GM18861 (cell line): ENCODE results near the gene PIK3IP1.
A peak's percentile ranks its signal among the peaks of the same experiment; 100 is the strongest.

Experiments
- ATAC-seq: cut with Tn5 transposase; IDR thresholded peaks from one replicate; pipeline ENCODE4 v1.9.1; 2021; ENCODE audit not compliant: unreplicated experiment

PIK3IP1 gene

DNA sequence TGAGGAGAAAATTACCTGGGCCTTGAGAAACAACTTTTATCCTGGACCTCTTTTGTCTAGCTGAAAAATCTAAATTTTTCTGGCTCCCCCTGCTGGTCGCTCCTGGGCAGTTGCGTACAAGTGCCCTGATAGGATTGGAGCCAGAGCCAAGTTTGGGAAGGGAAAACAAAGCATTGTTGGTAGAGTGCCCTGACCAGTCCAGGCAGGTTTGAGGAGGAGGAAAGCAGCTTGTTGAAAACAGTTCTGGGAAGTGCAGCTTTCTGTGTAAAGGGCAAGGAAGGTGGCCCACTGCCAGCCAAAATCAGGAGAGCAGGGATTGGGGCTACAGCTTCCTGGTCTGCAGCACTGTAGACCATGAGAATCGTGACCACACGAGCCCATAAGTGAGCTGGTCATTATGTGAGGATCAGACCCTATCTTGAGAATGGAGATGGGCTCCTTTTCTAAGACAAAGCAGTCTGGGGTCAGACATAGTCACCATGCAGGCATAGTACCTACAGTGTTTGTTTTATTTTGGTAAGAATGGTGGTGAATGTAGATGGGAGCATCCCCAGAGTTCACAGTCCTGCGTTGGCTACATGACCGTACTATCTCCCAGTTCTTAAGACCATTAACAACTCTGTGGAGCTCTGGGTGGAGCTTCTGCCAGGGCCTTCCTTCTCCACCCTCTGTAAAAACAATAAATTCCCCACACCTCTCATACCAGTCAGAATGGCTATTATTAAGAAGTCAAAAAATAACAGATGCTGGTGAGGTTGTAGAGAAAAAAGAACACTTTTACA lies 21.3 kb upstream of the PIK3IP1 start:
- no peak for ATAC-seq

DNA sequence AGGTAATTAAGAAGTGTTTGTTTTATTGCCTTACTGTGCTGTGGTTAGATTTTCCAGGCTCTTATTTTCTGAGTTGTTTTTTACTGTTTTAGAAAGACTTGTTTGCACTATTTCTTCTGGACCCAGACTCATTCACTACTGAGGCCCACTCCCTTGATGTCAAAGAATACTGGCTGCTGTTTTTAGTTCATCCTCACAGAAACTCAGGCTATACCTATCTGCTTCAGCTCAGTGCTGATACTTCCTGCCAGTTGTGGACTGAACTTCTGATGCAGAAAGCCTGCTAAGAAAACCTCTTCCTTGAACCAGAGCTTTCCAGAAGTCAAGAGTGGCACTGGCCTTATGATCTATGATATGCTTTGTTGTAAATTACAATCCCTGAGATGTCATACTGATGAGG lies 15.9 kb upstream of the PIK3IP1 start:
- ATAC-seq = no peak

DNA sequence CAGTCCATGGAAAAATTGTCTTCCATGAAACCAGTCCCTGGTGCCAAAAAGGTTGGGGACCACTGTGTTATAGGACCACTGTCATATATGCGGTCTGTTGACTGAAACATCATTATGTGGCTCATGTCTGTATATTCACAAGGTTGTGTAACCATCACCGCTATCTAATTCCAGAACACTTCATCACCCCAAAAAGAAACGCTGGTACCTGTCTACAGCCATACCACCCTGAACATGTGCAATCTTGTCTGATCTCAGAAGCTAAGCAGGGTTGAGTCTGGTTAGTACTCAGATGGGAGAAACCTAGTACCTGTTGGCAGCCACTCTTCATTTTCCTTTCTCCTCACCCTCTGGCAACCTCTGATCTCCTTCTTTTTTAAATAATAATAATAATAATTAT lies 12.9 kb upstream of the PIK3IP1 start:
- ATAC-seq = no peak

DNA sequence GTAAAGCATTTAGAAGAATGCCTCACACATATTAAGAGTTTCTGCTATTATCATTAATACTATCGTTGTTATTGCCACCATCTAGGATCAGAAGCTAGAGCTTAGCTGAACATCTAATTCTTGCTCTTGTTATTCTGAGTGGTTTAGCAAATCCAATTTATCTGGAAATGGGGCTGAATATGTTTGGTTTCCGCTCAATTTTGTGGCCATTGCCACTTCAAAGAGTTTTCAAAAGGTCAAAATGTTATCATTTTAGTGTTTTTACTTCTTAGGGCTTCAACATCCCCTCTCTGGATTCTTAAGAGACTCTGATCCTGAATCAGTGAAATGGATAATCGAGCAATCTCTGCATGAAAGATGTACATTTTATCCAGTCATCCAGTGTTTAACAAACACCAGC lies 10.2 kb upstream of the PIK3IP1 start:
- no peak for ATAC-seq

DNA sequence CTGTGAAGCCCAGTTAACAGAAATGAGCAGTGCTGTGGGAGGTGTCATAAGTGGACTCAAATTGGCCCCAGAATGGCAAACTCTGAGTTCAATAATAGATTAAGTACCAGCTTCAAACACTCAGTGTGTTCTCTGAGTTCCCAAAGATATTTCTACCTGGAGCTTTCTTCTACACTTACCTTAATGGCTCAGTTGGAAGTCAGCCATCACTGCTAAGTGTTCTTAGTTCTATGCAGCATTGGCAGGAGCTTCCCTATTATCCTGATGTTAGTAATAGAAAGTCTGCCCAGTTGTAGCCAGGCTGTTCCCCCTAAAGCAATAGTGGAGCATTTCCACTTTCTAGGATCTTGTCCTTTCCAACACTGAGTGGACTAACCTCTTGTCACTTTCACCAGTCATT lies 9.7 kb upstream of the PIK3IP1 start:
- ATAC-seq = no peak

DNA sequence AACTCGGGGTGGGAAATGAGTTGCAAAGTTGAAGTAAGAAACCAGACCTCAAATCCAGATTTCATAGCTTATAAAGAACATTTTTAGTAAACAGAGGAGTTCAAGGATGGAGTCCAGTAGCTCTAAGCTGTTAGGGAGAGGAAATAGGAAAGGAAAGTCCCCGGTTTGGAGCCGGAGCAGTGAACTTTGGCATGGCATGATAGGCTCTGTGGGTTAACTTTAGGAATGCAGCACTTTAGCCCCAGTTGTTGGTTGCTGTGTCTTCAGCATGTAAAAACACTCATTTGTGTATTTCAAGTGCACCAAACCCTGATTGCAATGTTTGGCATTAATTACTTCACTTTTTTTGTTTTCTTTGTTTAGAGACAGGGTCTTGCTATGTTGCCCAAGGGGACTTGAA lies 8.6 kb upstream of the PIK3IP1 start:
- no peak for ATAC-seq

DNA sequence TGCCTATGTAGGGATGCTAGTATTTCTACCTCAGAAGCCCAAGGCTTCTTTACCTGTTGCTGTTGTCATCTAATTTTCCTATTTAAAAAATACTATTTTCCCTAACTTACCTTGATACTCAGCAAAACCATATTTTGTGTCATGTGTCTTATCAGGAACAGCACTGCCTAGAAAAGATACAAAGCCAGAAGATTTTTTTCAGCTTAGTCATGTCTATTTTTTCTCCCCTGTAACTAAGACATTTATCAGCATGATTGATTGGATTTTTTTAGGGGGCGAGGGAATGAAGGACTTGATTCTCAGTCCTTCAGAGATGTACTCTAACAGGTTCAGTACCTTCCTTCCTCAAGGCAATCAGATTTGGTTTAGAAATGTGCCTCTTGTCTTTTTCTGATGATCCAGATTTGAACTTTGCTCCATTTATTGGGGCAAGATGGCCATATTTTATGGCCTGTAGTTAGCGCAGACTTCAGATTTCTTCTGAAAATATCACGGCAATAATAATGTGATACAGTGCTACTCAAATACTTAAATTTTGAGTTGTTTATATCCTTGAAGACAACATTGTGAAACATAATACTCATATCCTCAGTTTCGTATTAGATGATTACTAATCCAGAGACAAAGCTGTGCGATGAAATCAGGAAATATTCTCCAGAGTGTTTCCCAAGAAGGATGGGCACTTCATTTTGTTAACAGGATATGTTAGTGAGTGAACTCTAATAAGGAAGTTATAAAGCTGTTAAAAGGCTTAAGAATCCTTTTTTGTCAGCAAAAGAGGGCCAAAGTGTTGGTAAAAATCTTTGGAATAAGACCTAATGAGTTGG lies 3.8 kb upstream of the PIK3IP1 start:
- ATAC-seq = no peak

DNA sequence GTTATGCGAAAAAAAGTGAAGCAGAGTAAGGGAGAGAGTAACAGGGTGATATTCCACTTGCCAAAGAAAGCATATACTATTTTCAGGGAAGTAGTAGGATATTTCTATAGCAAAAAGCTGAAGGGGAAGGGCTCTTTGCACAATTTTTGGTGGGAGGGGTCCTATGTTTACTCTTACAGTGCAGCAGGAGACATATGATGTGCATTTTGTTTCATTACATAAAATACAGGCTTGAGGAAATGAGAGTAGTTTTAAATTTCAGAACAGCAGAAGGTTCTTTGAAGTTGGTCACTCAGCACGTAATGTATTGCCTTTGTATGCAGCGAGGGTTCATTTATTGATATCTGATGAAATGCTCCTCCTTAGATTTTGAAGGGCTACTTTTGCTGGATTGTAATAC lies 3.1 kb upstream of the PIK3IP1 start:
- ATAC-seq = no peak

DNA sequence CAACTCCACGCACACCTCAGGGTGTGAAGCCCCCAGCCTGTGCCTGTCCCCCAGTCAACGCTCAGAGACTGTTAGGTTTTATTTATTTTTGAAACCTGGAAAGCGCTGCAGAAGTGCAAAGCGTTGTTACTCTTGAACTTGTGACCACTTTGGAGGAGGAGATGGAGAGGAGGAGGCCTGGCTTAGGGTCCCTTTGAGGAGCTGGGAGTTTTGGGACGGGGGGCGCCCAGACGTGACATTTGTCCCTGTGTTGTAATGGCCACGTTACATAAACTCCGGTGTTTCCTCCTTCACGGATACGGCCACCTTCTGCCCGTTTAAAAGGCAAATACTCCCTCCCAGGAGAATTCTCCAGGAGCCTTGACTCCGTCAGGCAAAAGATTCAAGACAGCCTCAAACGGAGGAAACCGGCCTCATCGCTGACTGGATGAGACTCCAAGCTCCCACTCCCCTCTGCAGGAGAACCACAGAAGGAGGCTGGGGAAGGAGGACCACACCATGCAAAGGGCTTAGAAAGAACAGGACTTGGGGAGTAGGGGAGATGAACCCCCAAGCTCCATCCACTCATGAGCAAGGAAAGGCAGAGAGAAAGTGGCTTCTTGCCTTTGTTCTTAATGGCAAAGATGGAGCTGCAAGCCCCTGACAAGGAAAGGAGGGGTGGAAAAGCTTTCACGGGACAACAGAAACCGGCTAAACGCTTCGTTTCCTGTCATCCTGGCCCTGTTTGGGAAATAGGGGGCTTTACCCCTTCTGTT lies 630 bp downstream of the PIK3IP1 start:
- no peak for ATAC-seq

DNA sequence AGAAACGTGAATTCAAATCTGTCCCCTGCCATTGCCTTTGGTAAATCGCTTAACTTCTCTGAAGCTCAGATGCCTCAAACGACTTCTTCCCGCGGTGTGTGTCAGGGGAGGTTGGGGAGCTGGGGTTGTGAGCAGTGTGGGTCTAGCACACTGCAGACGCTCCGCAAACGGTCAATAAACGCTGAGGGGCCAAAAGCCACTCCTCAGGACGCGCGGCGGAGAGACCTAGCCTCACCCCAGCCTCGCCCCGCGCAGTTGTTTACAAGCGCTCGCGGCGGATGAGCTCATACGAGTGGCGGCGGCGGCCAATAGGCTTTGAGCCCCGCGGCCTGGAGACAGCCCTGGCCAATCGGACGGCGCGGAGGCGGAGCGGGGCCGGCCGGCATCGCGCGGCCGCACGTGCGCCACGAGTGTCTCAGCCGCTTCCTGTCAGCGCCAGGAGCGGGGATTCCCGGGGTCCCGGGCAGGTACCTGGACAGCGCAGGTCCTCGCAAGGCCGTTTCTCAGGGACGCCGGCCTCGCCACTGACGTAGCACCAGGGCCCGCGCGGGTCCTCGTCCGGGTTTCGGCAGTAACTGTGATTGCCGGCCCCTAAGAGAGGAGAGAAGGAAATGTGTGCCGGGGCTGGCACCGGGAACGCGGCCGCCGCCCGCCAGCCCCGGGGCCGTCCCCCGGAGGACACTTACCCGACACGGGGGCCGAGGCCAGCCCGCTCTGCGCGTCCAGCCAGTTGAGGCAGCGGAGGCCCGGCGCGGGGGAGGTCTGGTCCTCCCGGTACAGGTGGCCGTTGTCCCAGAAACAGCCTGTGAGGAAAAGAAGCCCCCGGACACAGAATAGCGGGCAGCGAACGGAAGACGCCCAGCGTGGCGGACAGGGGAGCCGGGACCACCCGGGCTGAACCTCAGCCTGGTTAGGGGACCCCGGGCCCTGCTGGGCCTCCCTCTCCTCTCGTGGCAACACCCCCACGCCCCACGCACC lies 1.5 kb downstream of the PIK3IP1 start:
- ATAC-seq = peak; percentile 78

DNA sequence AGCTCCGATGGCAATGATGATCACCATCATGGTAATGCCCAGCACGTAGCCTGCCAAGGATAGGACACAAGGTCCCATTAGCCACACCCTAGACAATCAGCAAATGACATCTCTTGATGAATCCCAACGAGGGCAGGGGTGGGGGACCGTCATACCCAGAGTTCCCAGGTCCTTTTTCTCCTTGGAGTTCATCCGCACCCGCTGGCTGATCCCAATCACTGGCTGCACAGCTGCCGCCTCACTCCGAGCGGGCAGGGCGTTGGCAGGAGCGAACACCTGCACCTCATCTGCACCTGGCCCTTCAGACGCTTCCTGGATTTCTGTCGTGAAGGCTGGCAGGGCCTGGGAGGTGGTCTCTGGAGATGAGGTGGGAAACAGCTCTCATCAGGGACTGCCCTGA lies 2.9 kb downstream of the PIK3IP1 start:
- no peak for ATAC-seq

DNA sequence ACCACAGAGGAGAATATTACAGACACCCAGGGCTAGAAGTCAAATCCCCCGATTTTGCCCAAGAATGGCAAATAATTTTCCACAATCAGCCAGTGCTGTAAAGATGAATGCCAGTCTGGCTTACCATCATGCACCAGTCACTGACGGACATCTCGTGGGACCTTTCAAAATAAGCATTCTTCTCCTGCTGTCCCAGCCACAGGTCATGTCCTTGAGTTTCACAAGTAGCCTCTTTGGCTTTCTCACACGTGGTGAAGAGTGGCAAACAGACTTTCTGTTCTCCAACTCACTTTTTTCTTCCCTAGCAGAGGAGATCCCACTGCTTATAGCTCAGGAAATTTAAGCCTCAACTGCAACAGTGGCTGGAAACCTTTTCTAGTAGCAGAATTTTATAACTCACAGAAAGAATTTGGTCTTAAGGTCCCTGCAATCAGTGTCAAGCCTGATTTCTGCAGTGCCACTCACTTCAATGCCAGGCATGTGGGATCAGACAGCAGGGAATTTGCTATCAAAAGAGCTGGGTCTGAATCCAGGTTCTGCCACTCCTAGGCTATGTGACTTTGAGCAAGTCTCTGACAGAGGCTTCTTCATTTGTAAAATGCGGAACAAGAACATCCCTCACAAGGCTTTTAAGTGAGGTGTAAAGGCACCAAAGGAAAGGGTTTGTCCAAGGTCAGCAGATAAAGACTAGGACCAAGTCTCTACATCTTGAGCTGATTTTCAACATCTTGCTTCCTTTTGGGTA lies 3.6 kb downstream of the PIK3IP1 start:
- no peak for ATAC-seq

DNA sequence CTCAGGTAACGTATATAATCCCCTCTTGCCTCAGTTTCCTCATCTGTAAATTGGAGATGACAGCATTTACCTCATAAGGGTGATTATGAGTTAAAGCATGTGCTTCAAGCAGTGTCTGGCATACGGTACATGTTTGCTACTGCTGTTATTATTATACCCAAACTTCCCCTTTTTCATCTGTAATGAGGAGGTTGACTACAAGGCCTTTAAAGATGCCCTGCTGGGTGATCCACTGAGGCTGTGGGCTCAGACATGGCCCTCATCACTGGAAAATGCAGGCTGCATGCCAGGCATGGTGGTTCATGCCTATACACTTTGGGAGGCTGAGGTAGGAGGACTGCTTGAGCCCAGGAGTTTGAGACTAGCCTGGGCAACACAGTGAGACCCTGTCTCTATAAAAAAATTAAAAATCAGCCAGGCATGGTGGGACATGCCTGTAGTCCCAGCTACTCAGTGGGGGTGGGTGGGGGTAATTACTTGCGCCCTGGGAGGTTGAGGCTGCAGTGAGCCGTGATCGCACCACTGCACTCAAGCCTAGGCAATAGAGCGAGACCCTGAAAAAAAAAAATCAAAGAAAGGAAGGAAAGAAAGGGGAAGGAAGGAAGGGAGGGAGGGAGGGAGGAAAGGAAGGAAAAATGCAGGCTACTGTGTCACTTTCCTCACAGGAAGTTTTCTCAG lies 4.3 kb downstream of the PIK3IP1 start:
- ATAC-seq = no peak

DNA sequence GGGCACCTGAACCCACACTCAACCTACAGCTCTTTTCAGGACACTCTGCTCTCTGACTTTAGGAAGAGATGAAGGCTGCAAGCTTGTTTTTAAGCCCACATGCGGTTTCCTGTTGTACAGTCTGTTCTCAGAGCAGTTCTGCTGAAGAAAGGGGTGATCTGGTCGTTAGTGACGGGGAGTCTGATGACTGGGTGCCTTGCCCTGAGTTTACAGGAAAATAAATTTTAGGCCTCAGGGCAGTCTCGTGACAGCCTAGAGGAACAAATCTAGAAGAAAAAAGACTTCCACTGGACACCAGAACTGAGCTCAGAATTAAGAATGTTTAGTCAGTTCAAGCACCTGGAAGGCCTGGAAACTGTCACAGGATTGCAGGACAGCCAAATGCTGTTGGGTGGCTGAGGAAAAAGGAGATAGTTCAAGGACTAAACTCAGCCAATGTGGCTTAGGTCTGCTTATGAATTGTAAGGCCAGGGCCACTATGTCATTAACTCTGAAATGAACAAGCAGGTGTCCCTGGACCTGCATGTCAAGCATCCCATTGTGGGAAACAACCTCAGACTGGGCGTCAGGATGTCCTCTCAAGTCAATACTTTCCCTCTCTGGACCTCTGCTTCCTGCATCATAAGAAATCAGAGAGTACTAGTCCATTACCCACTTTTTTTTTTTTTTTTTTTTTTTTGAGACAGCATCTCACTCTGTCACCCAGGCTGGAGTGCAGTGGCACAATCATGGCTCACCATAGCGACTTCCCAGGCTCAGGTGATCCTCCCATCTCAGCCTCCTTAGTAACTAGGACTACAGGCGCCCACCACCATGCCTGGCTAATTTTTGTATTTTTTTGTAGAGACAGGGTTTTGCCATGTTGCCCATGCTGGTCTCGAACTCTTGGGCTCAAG lies 5.7 kb downstream of the PIK3IP1 start:
- ATAC-seq = no peak

DNA sequence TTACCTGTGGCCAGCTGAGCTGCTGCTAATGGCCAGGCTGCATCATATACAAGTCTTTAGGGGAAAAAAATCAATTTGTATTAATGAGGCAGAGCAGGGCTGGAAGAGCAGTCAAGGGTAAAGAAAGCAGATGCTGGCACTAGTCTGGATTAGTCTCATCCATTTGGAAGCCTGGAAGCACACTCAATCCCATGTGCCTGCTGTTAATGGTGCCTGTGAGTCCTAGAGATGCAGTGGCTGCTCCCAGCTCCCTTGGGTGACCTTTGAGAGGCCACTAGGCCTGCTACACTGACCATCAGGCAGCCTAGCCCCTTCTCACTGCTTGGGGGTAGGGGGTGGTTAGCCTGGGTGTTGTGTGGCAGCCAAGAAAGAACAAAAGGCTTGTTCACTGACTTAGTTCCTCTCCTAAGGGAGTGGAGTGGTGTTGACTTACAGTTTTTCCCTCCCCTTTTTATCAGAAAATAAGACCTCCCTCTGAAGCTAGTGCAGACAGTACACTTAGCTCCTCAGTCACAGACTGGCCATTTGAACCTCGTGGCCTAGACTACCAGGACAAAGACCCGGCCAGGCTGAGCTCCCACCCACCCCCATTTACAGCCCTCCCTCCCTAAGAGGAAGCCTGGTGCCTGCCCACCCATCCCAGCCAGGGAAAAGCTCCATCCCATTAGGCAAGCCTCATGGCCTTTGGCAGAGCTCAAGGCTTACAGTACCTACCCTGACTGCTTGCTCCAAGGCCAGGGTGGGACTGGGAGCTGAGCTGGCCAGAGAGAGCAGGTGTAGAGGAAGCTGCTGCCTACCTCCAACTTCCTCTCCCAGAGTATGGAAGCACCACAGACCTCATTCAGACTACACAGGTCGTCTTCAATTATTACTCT lies 7.8 kb downstream of the PIK3IP1 start:
- no peak for ATAC-seq

DNA sequence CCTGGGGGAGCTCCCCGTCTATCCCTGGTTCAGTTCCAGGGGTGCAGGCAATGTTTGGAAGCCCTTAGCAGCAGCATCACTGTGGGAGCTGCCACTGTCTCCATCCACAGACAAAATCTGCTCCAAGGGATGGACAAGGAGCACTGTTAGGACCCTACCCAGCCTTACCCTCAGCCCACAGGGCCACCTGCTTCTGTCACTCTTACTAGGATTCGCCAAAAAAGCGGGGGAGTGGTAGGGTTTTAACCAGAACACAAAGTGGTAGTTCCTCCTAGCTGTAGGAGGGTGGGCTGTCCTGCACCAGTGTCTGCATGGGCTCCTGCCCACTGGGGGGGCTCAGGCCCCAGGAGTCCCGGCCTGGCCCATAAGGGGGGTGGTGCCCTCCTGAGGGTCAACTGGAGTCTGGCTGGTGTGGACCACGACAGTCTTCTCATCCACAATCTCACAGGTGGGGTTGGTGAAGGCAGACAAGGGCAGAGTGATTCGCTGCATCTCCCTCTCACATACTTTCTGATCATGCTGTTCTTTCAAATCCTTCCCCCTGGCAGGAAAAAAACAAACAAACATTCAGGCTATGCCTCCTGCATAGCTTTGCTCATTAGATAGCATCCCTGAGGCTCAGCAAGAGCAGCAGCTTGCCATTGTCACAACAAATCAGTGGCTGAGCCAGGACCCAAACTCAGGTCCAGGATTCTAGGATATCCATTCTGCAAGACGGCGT lies 9.4 kb downstream of the PIK3IP1 start:
- no peak for ATAC-seq

DNA sequence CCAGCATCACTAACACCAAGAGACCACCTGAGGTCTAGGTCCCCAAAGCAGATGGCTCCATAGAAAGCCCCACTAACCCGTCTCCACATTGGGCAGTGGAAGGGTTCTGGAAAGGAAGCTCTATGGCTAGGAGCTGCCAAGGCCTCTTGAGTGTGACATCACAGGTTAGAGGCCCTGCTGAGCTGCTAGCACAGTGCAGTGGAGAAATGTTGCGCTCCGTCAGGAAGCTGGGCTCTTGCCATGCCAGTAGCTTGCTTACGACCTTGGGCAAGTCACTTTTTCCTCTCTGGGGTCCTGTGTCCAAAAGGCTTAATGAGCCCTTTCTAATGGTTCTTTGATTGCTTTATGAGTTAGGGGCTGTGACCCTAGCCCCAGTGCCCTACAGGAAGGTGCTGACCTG lies 10.6 kb downstream of the PIK3IP1 start:
- no peak for ATAC-seq
